KOPT-K1 (cell line): ENCODE results near the gene TESMIN.
A peak's percentile ranks its signal among the peaks of the same experiment; 100 is the strongest.

Source experiments
- H3K27ac ChIP-seq: fragments of 200-600 bp; sonication (generic); 2 replicates; pipeline ENCODE4 v1.5.1; 2016; ENCODE audit warnings: antibody characterized with exemption, mild to moderate bottlenecking, low read depth, low read length; ENCODE audit not compliant: poor library complexity, severe bottlenecking
- H3K36me3 ChIP-seq: fragments of 200-600 bp; sonication (generic); 2 replicates; pipeline ENCODE4 v1.5.1; 2017; ENCODE audit warnings: antibody characterized with exemption, mild to moderate bottlenecking, low read length, moderate library complexity; ENCODE audit not compliant: insufficient read depth
- H3K9me3 ChIP-seq: fragments of 200-600 bp; sonication (generic); 2 replicates; pipeline ENCODE4 v1.5.1; 2017; ENCODE audit warnings: antibody characterized with exemption, low read length, mild to moderate bottlenecking; ENCODE audit not compliant: insufficient read depth, poor library complexity, severe bottlenecking

Gene TESMIN

DNA sequence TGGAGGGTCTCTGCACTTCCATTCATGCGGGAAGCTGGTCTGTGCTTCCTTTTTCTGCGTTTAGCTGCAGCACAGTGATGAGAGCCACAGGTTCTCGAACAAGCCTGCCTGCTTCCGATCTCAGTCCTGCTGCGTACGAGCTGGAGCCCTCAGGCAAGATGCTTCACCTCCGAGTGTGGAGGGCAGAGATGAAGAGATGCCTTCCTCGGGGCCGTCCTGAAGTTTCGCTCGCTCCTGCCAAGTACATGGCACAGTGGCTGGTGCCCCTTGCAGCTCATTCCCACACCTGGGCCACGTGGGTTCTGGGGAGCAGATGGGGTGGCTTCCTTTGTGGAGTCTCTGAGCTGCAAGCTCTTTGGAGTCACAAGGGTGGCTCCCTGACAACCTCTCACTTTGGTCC is 19.5 kb upstream of the TESMIN start:
- no peaks in the 10 kb centered on the region for H3K9me3 ChIP-seq
- no peak overlapping the region for H3K27ac ChIP-seq
- H3K36me3 ChIP-seq: peaks cover 82% of the 10 kb centered on the region

DNA sequence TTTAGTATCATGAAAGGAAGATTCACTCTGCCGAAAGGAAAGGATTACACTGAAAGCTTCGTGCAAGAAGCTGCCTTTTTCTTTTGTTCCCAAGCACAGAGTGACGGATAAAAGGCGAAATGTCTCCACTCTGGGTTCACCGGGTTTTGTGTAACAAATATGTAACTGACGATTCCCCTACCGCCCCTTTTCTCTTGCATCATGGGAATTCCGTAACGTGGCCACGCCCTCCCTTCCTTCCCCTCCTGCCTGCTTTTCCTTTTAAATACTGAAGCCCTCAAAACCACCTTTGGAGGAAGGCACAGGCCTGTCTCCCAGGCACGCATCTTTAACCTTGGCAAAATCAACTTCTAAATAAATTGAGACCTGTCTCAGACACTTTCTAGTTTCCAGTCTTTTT is 16.4 kb upstream of the TESMIN start:
- H3K27ac ChIP-seq: no peak overlapping the region
- H3K36me3 ChIP-seq: peaks cover 64% of the 10 kb centered on the region
- no peaks in the 10 kb centered on the region for H3K9me3 ChIP-seq

DNA sequence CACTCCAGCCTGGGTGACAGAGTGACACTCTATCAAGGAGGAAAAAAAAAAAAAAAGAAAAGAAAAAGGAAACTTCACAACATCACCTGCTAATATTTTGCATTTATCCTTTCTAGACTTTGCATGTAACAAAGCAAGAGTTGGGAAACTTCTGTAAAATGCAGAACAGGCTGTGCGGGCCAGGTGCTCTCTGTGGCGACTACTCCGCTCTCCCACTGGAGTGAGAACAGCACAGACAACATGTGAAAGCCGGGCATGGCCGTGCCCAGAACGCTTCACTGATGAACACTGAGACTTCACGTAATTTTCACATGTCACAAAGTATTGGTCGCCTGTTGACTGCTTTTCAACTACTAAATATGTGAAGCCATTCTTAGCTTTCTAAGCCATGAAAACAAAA is 15.5 kb upstream of the TESMIN start:
- H3K9me3 ChIP-seq: no peaks in the 10 kb centered on the region
- H3K36me3 ChIP-seq: peaks cover 64% of the 10 kb centered on the region; the same call in 1 of the 2 replicates
- H3K27ac ChIP-seq: no peak overlapping the region

DNA sequence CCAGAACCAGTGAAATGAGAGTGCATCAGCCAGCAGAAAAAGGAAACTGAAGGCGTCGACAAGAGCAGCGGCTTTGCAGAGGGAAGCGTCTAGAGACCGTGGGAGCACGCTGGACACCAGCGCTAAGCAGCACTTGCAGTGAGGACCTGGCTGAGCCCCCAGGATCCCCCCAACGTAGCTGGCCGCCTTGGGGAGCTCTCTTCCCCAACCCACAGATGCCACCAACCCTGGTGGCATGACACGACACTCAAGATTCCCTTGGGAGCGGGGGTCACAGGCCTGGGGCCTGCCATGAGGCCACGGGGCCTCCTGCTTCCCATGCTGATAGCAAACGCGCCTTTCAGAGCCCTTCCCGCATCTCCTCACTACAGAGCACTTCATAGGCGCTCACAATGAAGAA is 13.4 kb upstream of the TESMIN start:
- H3K36me3 ChIP-seq: peaks cover 63% of the 10 kb centered on the region
- no peaks in the 10 kb centered on the region for H3K9me3 ChIP-seq
- no peak overlapping the region for H3K27ac ChIP-seq

DNA sequence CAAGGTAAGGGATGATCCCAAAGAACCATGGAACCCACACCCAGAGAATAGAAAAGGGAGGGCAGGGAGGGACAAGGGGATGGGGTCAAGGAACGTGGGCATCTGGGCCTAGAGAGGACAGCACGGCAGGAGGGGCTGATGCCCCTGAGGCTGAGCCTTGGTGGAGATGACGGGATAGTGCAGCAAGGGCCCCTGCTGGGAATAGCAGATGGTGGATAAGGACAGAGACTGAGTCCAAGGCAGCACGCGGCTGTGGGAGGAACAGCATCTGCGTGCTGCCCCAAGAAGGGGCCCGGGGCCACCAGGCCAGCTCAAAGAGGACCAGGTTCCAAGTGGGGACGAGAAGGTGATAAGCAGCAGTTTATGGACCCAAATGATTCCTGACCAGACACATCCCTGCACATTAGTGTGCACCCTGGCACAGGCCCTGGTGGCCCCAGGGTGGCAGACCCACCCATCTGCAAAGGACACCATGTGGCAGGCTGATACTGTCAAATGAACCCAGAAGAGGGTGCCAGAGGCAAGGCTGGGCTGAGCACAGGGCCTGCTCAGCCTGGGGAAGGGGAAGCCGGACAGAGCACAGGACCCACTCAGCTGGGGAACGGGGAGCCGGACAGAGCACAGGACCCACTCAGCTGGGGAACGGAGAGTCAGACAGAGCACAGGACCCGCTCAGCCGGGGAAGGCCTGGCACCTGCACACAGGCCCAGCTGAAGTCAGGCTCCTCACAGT is 12.8 kb upstream of the TESMIN start:
- H3K36me3 ChIP-seq: peaks cover 62% of the 10 kb centered on the region
- no peaks in the 10 kb centered on the region for H3K9me3 ChIP-seq
- no peak overlapping the region for H3K27ac ChIP-seq

DNA sequence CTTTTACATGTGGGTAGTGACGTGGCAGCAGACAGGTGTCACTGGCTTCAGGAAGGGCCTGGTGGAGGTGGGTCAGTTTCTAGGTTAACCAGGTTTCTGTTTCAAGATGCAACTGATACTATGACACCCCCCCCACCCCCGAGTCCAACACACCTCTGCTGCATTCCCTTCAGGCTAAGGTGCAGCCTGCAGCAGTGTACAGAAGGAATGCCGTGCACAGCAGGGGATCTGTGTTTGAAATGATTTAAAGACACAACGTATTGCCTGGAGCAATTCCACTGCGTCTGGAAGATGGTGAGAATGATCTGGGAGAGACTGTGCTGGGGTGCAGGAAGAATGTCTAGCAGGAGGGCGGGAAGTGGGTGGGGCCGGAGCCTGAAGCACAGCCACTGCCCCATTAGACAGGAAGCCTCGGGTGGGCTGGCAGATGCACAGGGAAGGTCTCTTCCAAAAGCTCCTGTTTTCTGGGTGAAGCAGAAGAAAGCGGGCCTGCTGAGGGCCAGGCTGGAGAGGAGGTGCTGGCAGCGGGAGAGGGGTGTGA is 11.9 kb upstream of the TESMIN start:
- Histone ChIP-seq H3K27ac (no peak overlapping the region), H3K36me3 (peaks cover 62% of the 10 kb centered on the region), H3K9me3 (no peaks in the 10 kb centered on the region)

DNA sequence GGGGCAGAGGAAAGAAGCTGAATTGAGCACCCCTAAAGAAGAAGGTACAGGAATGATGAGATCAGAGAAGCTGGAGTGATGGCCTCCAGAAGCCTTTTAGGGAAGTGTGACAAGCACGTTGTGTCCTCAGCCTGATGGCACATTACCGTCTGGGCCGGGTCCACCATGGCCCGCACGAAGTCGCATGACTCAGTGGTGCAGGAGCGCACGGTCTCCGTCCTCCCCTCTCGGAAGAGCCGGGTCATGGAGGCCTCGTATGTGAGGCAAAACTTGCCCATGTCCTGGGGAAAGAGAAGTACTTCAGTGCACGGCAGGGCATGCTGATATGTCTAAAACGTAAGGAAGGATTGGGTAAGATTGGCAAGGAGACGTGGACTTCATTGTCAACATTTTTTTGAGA is 11.2 kb upstream of the TESMIN start:
- H3K27ac ChIP-seq: no peak overlapping the region
- H3K36me3 ChIP-seq: peaks cover 67% of the 10 kb centered on the region
- H3K9me3 ChIP-seq: no peaks in the 10 kb centered on the region

DNA sequence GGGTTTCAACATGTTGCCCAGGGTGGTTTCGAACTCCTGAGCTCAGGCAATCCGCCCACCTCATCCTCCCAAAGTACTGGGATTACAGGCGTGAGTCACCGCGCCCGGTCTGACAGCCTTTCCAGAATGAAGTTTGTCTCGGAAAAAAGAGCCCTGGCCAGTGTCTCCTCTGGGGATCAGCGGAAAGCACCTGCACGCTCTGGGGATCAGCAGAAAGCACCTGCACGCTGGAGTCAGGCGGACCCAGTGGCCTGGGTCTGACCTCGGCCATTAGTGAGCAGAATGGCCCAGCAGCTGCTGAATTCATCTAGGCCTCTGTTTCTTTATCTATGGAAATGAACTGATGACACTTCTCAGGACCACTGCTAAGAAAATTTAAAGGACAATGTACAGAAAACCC is 10.5 kb upstream of the TESMIN start:
- H3K9me3 ChIP-seq: no peaks in the 10 kb centered on the region
- H3K27ac ChIP-seq: no peak overlapping the region
- H3K36me3 ChIP-seq: peaks cover 71% of the 10 kb centered on the region

DNA sequence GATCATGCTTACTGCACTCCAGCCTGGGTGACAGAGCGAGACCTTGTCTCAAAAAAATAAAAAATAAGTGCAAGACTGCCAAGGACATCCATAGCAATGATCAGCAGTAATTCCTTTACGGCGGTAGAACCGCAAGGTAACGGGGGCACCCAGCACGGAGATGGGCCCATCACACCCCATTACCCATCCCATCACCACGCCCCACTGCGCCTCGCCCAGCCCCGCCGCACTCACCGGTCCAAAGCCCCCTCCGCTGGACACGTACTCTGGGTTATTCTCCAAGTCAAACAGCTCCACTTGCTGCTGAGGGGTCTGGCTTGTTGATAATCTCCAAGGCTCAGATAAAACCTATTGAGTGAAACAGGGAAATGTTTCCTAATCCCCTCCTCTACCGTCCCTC is 8.7 kb upstream of the TESMIN start:
- H3K9me3 ChIP-seq: no peaks in the 10 kb centered on the region
- peaks cover 82% of the 10 kb centered on the region for H3K36me3 ChIP-seq
- H3K27ac ChIP-seq: no peak overlapping the region

DNA sequence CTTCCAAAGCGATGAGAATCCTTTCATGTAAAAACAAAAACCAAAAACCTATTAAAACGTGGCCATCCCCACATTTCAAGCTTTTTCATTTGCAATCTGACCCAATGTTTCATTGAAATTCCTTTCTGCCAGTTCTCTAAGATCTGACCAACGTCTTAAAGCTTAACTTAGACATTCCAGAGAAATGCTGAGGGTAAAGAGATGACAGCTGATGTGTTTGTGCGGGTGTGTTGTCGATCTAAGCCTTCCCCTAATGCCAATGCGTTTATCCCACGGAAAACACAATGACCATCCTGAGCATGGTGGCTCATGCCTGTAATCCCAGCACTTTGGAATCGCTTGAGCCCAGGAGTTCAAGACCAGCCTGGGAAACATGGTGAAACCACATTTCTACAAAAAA is 6.4 kb upstream of the TESMIN start:
- Histone ChIP-seq H3K9me3 (no peaks in the 10 kb centered on the region), H3K36me3 (peaks cover 68% of the 10 kb centered on the region), H3K27ac (no peak overlapping the region)

DNA sequence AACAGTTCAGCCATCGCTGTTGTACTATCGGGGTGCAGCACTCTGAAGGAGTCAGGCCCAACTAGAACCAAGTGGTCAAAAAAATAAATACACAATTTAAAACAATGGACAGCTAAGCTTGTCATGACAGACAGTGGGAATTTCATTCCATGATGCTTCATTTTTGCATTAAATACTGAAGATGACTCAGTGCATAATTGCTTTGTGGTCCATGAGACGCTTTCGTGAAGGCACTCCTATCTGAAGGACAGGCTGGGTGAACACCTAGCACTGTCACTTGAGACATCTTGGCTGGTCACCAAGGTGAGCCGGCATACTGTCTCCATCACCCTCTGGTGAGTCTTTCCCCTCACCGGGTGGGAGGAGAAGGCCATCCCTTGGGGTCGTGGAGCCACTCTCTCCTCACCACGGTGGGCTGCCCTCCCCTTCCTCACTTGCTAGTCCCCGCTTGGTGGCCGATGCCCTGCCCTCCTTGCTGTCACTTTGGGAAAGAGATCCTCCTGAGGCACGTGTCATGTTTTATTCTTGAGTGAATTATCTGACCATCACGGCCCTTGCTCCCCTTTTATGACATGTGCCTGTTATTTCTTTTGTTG is 4.9 kb upstream of the TESMIN start:
- no peak overlapping the region for H3K27ac ChIP-seq

DNA sequence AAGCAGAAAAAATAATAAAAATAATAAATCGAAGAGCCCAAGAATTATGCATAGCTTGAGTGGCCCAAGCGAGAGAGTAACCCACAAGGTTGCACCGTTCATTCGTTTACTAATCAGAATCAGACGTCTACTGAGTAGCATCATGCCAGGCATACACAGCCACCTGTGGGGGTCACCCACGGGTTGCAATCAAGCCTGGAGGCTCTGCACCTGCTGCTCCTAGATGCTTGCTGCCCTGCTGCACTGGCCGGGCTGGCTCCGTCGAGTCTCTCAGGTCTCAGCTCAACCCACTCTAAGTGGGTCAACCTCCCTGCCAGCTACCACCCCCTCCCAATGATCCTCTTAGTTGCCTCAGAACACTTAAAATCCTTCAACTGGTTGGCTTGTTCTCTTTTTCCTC is 2.0 kb upstream of the TESMIN start:
- H3K36me3 ChIP-seq: peaks cover 27% of the 10 kb centered on the region

More for the DNA sequence above, 4.9 kb upstream of the TESMIN start:
- peaks cover 54% of the 10 kb centered on the region for H3K36me3 ChIP-seq
- H3K9me3 ChIP-seq: no peaks in the 10 kb centered on the region

DNA sequence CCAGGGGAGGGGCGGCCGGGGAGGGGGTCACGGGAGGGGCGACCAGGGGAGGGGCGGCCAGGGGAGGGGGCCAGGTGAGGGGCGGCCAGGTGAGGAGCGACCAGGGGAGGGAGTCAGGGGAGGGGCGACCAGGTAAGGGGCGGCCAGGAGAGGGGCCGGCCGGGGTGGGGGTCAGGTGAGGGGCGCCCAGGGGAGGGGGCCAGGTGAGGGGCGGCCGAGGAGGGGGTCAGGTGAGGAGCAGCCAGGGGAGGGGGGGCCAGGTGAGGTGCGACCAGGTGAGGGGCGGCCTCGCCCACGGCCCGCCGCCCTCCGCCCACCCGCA is 355 bp downstream of the TESMIN start:
- peaks cover 4% of the 10 kb centered on the region for H3K36me3 ChIP-seq
- peak overlapping the region; percentile 57 for H3K27ac ChIP-seq
- H3K9me3 ChIP-seq: no peaks in the 10 kb centered on the region

More for the DNA sequence above, 2.0 kb upstream of the TESMIN start:
- H3K27ac ChIP-seq: no peak overlapping the region
- H3K9me3 ChIP-seq: no peaks in the 10 kb centered on the region

DNA sequence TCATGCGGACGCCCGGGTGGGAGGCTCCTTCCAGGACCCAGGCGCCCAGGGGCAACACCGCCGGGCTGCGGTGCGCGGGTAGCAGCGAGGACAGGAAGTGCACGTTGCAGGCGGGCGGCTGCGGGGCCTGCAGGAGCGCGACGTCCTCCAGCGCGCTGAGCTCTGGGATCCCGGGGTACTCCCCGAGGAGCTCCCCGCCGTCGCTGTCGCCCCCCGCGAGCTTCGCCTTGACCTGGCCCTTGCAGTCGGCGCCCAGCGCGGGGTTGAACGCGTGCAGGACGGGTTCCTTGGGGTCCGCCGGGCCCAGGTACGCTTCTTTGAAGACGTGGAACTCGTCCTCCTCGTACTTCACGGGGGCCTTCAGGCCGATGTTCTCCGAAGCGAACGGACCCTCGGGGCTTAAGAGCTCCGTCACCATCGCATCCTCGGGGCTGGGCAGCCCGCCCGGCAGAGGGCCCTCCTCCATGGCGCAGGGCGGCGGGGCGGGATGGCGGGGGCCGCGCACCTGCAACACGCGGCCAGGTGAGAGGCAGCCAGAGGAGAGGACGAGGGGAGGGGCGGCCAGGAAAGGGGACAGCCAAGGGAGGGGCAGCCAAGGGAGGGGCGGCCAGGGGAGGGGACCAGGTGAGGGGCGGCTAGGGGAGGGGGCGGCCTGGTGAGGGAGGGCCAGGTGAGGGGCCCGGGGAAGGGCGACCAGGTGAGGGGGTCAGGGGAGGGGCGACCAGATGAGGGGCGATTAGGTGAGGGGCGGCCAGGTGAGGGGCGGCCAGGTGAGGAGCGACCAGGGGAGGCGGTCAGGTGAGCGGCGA is 921 bp downstream of the TESMIN start:
- Histone ChIP-seq H3K27ac (no peak overlapping the region), H3K9me3 (no peaks in the 10 kb centered on the region)

More for the DNA sequence above, 921 bp downstream of the TESMIN start:
- H3K36me3 ChIP-seq: no peaks in the 10 kb centered on the region
